ENCODE data around the gene ZBTB16.

DNA sequence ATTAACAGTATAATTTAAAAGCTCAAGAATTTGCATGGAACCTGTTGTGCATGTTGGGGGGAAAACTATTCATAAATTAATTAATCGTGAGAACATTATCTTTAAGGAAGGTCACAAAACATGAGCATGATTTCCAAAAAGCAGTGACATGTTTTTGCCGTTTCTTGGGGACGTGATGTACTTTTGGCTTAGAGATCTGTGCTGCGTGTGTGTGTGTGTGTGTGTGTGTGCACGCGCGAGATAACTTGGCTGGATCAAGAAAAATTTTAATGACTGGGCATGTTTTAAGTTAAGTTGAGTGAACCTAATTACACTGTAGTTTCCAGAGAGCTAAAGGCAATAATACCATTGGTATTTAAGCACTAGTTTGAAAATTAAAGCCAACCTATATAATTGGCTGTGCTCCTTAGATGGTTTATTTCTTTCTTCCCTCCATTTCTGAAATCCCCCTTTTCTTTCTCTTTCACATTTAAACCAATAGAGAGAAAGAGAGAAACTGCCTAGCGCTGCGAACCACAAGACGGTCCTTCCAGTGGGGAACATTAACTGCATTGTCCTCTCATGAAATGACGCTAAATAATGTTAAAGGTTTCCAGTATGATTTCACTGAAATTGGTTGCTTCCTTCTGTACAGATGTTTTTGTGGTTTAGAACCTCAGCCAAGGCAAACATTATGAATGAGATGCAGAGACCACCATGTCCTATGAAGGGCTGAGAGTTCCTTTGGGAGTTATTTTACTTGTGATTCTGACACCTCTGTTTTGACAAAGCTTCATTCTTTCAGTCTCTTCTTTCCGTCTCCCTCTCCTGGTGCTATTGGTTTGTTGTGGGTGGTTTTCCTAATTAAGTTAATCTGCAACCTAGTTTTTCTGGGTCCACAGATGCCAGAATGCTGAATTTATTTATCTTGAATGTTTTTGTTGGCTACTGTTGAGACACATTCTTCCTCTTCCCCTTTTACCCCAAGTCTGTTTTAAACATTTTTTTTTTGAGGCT, 51.7 kb downstream of the ZBTB16 start:
- TF ChIP-seq ZNF146 (tag by site-specific recombination; IDR thresholded peaks at IDR 0.05) = no peak
- TF ChIP-seq, protein P1, sequence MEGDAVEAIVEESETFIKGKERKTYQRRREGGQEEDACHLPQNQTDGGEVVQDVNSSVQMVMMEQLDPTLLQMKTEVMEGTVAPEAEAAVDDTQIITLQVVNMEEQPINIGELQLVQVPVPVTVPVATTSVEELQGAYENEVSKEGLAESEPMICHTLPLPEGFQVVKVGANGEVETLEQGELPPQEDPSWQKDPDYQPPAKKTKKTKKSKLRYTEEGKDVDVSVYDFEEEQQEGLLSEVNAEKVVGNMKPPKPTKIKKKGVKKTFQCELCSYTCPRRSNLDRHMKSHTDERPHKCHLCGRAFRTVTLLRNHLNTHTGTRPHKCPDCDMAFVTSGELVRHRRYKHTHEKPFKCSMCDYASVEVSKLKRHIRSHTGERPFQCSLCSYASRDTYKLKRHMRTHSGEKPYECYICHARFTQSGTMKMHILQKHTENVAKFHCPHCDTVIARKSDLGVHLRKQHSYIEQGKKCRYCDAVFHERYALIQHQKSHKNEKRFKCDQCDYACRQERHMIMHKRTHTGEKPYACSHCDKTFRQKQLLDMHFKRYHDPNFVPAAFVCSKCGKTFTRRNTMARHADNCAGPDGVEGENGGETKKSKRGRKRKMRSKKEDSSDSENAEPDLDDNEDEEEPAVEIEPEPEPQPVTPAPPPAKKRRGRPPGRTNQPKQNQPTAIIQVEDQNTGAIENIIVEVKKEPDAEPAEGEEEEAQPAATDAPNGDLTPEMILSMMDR (tag by site-specific recombination; IDR thresholded peaks at IDR 0.05) = no peak
- TF ChIP-seq, protein P2, sequence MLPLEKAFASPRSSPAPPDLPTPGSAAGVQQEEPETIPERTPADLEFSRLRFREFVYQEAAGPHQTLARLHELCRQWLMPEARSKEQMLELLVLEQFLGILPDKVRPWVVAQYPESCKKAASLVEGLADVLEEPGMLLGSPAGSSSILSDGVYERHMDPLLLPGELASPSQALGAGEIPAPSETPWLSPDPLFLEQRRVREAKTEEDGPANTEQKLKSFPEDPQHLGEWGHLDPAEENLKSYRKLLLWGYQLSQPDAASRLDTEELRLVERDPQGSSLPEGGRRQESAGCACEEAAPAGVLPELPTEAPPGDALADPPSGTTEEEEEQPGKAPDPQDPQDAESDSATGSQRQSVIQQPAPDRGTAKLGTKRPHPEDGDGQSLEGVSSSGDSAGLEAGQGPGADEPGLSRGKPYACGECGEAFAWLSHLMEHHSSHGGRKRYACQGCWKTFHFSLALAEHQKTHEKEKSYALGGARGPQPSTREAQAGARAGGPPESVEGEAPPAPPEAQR (tag by site-specific recombination; IDR thresholded peaks at IDR 0.05) = no peak
- TF ChIP-seq KLF9 (tag by site-specific recombination; IDR thresholded peaks at IDR 0.05; ENCODE audit: low read depth) = no peak

Measured in HEK293 (cell line).